Renal pelvis (tissue), 4 donors: ENCODE results near the gene MAPRE3. TPM values are rescaled to one million over a fixed set of nuclear protein-coding genes. Genes with fewer than 3 reads are reported as not detected.

Source experiments
- DNase-seq: peaks from one replicate; pipeline ENCODE4 v3.0.0-alpha.2; 2013
- polyA plus RNA-seq, 3 donors: library from polyadenylated mRNA; unstranded; fragments of 120-200 nt; gene quantifications; one replicate each; pipeline ENCODE4 v1.2.1, GENCODE V29; 2013; ENCODE audit not compliant: insufficient read length in 3 of 3

MAPRE3 gene
- polyA plus RNA-seq, 3 donors = 12.9 to 17.5 (median 14.3) TPM

DNA sequence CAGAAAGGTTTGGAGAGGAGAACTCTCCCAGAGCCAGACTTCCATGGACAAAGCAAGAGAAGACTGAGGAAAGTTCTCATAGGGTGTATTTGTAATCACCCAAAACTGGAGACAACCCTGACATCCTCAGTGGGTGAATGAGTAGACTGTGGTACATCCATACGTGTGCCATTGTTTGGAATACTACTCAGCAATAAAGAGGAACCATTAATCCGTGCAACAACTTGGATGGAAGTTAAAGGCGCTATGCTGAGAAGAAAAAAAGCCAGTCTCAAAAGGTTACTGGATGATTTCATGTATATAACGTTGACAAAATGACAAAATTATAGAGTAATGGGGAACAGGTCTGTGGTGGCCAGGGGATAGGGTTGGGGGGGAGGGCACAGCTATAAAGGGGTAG, 38.2 kb downstream of the MAPRE3 start:
- no peak for DNase-seq

DNA sequence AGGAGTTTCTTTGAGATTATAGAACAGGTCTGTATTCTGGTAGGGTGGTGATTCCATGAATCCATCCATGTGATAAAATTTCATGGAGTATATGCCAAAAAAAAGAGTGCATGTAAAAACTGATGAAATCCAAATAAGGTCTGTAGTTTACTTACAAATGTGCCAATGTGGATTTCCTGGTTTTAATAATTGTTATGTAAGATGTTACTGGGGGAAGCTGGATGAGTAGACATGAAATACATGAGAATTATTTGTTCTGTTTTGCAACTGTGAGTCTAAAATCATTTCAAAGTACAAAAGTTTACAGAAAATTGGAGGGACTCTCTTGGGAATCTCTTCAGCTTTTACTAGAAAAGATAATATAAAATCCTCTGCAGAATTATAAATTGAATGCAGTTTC, 38.6 kb downstream of the MAPRE3 start:
- no peak for DNase-seq

DNA sequence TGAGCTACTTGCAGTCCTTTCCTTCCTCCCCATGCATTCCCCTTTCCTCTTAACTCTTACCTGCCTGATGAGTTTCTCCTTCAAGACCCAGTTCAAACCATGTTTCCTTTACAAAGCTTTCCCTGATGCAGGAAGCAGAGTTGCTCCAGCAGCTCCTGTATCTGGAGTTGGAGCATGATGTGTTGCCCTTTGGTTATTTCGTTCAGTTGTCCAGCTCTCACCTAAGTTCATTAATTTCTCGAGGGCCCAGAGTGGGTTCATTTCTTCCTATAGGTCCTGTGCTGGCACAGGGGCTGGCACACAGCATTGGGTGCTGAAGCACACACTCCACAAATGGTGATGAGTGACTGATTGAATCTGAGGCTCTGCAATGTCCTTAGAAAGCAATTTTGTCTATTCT, 39.3 kb downstream of the MAPRE3 start:
- no peak for DNase-seq

DNA sequence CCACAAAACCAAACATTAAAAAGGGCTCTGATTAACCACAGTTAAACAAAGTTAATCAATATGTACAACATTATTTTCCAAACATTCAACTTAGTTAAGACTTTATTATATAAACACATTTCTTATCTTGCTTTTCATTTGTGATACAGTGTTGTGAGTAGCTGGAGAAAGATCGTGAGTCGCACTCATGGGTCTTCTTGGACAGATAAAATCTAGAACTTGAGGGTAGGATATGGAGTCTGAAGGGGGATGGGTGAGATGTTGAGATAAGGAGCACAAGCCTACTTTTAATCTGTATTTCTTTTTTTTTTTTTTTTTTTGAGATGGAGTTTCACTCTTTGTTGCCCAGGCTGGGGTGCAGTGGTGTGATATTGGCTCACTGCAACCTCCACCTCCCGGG, 39.7 kb downstream of the MAPRE3 start:
- DNase-seq = no peak

DNA sequence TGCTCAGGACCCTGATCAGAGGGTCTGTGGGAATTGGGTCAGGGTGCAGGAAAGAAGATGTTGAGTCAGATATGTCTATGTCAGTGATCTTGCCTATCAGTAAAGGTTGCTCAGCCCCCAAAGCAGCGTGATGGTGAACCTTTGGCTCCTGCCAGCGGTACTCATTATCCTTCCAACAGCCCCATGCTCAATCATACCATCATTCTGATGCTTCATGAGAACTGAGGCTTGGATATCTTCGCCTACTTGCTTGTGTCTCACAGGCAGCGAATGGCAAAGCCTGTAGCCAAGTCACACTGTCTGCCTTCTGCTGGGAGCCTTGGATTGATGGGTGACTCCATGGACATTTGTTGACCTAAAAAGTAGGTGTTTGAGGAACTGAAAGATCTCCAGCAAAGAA, 43.3 kb downstream of the MAPRE3 start:
- DNase-seq = no peak

DNA sequence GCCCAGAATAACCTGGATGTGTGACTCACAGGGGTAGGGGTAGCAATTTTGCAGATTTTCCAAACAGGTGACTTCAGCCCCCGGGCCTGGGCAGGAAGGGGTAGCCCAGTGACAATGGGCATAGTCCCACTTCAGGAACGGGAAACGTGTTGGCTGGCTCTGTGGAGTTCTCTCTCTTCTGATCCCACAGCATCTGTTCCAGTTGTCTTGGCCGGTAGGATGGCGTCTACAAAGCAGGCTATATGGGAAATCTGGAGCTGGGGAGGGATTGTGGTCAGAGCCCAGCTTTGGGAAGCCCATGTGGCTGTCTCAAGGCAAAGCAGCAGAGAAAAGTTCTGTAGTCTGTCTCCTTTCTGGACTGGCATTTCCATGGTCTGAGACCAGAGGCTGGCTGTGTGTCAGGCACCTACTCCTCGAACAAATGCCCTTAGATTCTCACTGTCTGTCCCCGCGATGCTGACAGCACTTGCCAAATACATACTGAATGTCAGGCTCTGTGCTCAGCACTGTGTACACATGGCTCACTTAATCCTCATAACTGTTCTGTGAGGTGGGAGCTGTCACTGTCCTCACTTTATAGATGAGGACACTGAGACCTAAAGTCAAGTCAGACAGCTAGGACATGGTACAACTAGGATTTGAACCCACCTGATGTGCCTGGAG, 44.5 kb downstream of the MAPRE3 start:
- DNase-seq = no peak

DNA sequence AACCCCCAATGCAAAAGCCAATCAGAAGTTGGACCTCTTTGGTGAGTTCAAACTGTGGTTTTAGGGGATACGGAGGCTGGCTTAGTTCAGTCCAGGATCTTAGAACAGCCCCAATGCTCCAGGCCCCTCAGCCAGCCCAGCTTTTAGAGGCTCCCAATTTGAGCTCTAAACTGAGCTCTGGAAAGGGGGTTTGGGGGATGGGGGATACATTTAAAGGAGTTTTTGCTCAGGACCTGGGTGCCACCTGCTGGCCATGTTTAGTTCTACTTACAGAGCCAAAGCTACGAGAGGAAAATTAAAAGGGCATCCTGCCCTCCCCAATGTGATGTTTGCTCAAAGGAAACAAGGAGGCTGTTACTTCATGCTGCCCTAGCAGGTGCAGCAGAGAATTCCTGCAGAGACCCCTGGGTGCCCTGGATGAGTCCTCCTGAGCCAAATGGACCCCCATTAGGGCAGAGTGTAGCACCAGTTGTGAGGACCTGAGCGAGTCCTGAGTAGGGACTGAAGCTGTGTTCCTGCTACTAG, 46.4 kb downstream of the MAPRE3 start:
- DNase-seq = no peak

DNA sequence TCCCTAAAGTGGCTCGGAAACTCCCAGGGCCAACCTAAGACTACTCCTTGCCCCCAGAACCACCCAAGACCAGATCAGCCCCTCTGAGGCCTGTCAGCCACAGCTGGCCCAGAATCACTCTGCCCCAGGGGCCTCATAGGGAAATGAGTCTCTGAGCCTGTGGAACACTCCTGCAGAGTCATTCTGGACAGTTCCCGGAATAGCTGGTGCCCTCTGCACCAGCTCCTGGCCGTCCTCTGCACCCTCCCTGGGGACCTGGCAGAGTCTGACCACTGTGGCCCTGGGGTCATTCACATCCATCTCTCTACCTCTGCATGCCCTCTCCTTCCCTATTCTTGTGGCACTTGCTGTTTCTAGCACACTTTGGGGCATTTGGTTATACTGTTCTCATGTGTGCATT, 47.7 kb downstream of the MAPRE3 start:
- no peak for DNase-seq

DNA sequence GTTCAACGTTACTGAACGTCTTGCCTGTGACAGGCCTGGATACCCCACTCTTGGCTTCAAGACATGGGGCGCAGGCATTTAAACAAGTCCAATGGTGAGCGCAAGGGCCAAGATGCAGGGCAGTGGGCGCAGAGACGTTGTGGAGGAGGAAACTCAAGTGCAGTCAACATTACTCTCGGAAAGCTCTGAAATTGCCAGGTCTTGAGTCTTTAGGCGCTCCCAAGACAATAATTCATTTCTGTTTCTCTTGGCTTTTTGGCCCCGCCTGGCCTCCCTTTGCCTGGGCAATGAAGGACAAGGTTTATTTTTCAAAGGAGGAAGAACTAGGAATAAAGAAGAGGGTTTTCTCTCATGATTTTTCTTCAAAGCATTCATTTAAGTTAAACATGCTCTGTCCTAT, 49.0 kb downstream of the MAPRE3 start:
- no peak for DNase-seq

DNA sequence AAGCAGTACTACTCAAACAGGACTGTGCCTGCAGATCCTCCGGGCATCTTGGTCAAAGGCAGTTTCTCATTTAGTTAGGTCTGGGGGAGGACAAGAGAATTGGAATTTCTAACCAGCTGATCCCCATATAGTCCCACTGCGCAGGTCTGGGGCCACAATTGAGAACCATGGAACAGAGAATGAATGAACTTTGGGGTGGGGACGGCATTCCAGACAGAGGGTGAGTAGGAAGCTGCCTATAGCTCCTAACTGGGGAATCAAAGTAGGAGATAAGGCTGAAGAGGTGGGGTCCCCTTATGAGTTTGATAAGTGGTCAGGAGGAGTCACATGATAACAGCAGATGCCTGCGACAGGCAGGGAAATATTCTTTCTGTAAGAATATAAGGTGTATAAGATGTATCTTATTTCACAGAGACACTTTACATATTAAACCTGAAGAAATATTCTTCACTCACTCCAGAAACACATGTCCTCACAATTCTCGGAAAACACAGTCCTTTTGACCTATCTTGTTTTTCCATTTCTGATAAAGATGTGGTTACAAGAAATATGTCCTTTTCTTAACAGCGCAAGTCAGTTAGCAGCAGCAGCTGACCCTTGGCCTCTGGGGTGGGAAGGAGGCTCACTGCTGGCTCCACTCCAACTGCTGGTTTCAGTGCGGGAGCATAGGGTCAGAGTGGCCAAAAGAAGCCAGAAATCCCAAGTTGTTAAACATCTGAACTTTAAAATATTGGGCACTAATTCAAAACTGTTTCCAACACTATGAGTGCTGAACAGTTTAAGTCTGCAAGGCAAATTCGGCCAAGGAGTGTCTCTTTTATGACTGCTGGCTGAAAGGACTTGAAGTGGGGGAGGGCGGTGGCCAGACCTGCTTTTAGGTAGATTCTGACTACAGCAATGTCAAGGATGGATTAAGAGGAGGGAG, 49.8 kb downstream of the MAPRE3 start:
- DNase-seq = no peak

DNA sequence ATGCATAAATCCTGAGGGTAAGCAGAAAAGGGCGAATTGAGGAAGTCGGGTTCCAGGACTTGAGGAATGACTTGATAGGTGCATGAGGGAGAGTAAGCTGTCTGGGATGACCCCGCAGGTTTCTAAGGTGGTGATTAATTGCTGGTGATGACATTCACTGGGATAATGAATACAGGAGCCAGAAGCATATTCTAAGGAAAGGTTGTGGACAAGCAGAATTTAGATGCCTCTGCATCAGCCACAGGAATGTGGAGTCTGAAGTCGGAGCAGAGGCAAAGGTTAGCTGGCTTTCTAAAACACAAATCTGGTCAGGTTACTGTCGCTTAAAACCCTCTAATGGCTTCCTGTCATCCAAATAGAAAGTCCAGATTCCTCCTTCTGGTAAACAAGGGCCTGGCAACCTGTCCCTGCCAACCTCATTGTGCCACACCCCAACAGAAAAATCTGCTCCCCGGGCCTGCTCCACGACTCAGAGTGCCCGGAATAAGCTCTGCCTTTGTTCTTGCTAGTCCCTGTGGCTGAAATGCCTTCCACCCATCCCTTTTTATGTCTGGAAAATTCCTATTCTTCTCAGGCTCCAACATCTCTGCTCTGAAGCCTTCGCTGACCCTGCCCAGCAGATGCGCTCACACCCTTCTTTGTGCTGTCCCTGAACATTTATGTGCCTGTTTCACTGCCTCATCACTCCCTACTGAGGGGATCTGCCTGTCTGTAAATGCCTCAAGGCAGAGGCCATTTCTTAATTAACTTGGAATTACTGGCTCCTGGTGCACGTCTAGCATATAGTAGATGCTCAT, 51.0 kb downstream of the MAPRE3 start:
- no peak for DNase-seq

DNA sequence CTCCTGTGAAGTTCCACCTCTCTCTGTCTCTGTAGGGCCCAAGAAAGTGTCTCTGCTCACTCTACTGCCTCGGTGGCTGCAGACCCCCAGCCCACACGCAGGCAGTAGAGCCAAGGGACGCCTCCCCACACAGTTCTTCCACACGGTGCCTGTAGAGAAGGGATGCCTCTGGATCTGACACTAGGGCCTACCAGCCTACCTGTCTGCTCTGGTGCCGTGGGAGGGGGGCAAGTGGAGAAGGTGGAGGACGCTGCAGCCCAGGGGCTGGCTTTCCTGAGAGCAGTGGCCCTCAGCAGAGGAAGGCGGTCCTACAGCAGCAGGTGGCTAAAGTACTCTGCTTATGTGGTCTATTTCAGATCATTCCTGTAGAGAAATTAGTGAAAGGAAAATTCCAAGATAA, 53.3 kb downstream of the MAPRE3 start:
- no peak for DNase-seq

DNA sequence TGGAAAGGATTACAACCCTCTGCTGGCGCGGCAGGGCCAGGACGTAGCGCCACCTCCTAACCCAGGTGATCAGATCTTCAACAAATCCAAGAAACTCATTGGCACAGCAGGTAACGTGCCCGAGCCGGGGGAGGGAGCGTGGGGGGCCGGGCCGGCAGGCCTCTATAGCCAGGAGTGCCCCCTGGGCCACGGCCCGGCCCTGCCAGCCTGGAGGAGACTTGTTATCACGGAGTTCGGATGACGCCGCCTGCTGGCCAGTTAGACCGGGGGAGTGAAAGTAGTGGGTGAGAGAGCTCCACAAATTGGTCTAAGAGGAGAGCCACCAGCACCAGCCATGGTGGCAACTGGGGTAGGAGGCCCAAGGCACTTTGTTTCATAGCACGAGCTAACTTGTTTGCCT, 53.8 kb downstream of the MAPRE3 start:
- no peak for DNase-seq

DNA sequence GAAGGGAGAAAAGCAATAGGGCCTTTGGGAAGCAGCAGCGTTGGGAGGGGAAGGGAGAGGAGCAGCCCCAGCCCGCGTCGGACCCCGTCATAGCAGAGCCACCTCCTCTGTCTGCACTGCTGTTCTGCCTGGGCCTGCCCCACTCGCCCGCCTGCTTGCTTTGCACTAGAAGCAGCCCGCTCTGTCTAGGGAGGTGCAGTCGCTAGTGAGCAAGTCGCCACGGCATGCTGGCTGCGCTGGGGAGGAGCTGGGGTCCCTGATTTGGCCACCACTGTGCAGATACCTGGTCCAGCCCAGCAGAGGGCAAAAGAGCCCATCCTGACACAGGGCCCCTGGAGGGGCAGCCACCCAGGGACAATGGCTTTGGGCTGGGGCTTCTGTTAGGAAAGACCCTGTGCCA, 54.4 kb downstream of the MAPRE3 start:
- no peak for DNase-seq

DNA sequence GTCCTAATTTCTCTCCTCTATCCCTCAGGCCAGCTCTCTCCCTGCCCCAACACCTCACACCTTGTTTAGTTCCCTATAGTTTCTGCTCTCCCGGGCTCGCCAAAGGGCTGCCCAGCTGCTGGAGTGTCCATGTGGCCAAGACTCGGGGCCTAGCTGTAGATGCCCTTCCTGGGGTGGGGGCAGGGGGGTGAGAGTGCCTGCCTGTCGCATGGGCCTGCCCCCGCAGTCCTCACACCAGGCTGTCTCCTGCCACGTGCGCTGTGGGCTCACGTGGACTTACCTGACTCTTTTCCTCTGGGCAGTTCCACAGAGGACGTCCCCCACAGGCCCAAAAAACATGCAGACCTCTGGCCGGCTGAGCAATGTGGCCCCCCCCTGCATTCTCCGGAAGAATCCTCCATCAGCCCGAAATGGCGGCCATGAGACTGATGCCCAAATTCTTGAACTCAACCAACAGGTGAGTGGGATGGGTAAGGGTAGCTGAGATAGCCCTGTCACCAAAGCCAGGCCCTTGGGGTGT, 54.9 kb downstream of the MAPRE3 start:
- no peak for DNase-seq

DNA sequence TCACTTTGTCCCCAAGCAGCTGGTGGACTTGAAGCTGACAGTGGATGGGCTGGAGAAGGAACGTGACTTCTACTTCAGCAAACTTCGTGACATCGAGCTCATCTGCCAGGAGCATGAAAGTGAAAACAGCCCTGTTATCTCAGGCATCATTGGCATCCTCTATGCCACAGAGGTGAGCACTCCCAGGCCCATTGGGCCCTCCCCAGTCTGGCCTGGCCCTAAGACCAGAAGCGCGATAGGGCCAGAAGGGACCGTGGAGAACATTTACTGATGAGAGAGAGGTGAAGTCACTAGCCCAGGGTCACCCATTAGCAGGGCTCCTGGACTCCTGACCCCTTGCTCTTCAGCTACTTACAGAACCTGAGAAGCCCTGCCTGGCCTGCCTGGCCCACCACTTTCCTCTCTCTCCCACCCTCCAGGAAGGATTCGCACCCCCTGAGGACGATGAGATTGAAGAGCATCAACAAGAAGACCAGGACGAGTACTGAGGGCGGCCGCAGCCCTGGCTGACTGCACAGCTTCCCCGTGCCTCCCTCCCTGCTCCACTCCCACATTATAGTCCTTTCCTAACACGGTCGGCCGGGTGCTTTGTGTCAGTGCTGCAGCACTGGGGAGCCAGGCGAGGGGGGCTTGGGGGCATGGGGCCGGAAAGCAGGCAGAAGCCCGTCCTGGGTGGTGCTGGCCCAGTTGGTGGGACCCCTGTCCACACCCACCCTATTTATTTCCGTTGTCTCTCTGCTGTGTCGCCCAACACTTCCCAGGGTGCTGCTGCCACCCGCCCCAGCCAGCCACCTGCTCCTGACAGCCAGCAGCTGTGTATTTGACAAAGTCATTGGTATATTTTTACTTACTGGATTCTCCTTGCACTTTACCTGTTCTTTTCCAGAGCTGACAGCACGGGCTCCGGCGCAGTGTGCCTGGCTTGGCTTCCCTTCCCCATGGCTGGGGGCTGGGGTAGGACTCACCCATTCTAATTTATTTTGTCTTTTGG, 55.7 kb downstream of the MAPRE3 start:
- no peak for DNase-seq

DNA sequence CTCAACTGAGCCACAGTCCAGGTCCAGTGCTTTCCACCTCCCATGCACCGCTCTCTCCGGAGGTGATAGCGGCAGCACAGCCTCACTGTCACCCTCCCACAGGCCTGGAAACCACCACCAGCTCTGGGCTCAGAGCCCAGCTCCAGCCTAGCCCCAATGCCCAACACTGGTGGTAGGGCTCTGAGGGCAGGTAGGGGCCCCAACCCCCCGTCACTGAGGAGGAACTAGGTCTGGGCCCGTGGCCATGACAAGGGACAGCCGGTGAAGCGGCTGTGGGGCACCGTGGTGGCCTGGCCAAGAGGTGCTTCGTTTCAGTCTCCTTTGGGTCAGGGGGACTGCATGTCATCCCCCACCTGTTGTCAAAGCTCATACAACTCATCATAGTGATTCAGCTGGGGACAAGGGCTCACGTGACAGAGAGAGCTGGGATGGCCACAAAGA, 56.8 kb downstream of the MAPRE3 start:
- no peak for DNase-seq

DNA sequence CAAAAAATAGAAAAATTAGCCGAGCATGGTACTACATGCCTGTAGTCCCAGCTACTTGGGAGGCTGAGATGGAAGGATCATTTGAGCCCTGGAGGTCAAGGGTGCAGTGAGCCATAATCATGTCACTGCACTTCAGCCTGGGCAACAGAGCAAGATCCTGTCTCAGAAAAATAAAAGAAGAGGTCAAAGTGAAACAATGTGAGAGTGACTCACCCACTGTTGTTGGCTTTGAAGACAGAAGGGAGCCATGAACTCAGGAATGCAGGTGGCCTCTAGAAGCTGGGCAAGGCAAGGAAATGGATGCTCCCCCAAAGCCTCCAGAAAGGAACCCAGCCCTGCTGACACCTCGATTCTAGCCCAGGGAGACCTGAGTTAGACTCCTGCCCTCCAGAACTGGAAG, 58.6 kb downstream of the MAPRE3 start:
- no peak for DNase-seq

DNA sequence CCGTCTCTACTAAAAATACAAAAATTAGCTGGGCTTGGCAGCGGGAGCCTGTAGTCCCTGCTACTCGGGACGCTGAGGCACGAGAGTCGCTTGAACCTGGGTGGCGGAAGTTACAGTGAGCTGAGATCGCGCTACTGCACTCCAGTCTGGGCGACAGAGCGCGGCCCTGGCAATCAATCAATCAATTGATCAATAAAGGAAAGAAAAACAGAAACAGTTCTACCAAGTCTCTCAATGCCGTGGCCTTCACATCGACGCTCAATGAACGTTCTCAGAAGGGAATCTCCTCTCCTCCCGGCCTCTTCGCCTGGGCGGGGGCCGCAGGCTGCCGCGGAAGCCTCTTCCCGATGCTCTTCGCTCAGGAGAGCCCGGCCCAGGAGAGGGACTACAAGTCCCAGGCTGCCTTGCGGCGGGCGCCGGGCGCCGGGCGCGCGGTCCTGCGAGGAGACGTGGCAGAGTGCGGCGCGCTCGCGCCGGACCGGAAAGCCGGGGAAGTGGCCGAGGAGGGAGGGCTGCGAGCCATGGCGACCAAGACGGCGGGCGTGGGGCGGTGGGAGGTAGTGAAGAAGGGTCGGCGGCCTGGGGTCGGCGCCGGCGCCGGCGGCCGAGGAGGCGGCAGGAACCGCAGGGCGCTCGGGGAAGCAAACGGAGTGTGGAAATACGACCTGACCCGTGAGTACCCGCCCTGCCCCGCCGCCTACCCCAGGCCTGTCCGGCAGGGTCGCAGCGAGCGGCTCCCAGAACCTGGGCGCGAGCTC, 62.2 kb downstream of the MAPRE3 start, which contains the start of gene TMEM214:
Gene TMEM214, plus strand, starts transcription at position 471 of the 758 bp plus-strand sequence. Its CDS starts 51 bp downstream, at position 522.
- peak; percentile 78 for DNase-seq
